Prostate gland (tissue), 2 donors: ENCODE data around the gene CRISPLD2. TPM values are rescaled to one million over a fixed set of nuclear protein-coding genes. Genes with fewer than 3 reads are reported as not detected.
"Not testable (repeated sequence)": the region's sequence is repeated elsewhere in the genome, so short reads cannot be mapped to it uniquely, and the experiment has no call there.

Experiments
- DNase-seq: peaks from one replicate; pipeline ENCODE4 v3.0.0-alpha.2; 2019; ENCODE audit warnings: low spot score
- H3K27ac ChIP-seq, 2 donors: fragments of 200-600 bp; sonication (generic); 2 replicates each; pipeline ENCODE4 v1.5.1; 2017 to 2019
- H3K27me3 ChIP-seq: fragments of 200-600 bp; sonication (generic); replicated peaks from 2 replicates; pipeline ENCODE4 v1.5.1; 2019; ENCODE audit not compliant: insufficient read depth
- H3K36me3 ChIP-seq, 2 donors: fragments of 200-600 bp; sonication (generic); 1 replicate in 1 of 2; 2 replicates in 1 of 2; pipeline versions ENCODE4 v1.5.1 to v1.8.1; 2017 to 2019
- H3K4me1 ChIP-seq: fragments of 200-600 bp; sonication (generic); replicated peaks from 2 replicates; pipeline ENCODE4 v1.5.1; 2019
- H3K4me3 ChIP-seq, 2 donors: fragments of 200-600 bp; sonication (generic); 2 replicates each; pipeline ENCODE4 v1.5.1; 2017 to 2019
- H3K9me3 ChIP-seq: fragments of 200-600 bp; sonication (generic); 2 replicates; pipeline ENCODE4 v1.5.1; 2017
- POLR2A ChIP-seq: fragments of 450-650 bp; IDR thresholded peaks from one replicate; pipeline ENCODE4 v1.6.1; 2016; ENCODE audit warnings: antibody characterized with exemption, mild to moderate bottlenecking
- POLR2AphosphoS5 ChIP-seq: sonication (generic); formaldehyde crosslinking; IDR thresholded peaks from one replicate; pipeline ENCODE4 v1.6.1; 2017; ENCODE audit warnings: antibody characterized with exemption
- WGBS: methylation state at CpG from one replicate; pipeline ENCODE4 v1.1.5; 2018; 5-methylcytosine and 5-hydroxymethylcytosine counted together
- intact Hi-C: fragments of 100-400 bp; cut with DNase I; formaldehyde crosslinking; loops from one replicate; pipeline ENCODE4 v1.14.2; 2022
- total RNA-seq, 2 donors: library from RNA; depleted of rRNA; stranded (reverse); fragments of >200 nt; gene quantifications; one replicate each; pipeline ENCODE4 v1.1.0, GENCODE V29; 2016
- TF ChIP-seq, protein P1 (sequence below), 4 experiments: fragments of 200-600 bp in 2 of 4; fragments of 450-650 bp in 2 of 4; sonication (generic) in 2 of 4; IDR thresholded peaks; 1 replicate in 3 of 4; 2 replicates in 1 of 4; pipeline ENCODE4 v1.5.1; 2016 to 2019; ENCODE audit warnings: antibody characterized with exemption in 4 of 4, mild to moderate bottlenecking in 2 of 4, moderate library complexity in 2 of 4

CRISPLD2 gene
- total RNA-seq, 2 donors from 2014 or later = 186 to 226 TPM

DNA sequence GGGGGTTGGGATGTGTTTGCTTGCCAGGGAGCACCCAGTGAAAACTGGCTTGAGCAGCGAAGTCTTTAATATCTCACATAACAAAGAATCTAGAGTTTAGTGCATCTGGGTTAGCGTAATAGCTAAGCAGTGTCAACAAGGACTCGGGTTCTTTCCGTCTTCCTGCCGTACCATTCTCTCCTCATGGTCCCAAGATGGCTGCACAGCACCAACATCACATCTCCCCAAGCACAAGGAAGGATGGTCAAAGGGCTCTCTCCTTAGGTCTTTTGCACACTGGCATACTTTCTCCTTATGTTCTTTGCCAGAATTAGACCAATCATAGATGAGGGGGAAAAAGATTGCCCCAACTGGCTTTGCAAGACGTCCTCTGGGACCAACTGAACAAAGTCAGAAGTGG is 30.9 kb downstream of the CRISPLD2 start:
- H3K27ac ChIP-seq = no peak overlapping the region
- TF ChIP-seq POLR2AphosphoS5 (no peak), POLR2A (no peak)
- TF ChIP-seq, protein P1, sequence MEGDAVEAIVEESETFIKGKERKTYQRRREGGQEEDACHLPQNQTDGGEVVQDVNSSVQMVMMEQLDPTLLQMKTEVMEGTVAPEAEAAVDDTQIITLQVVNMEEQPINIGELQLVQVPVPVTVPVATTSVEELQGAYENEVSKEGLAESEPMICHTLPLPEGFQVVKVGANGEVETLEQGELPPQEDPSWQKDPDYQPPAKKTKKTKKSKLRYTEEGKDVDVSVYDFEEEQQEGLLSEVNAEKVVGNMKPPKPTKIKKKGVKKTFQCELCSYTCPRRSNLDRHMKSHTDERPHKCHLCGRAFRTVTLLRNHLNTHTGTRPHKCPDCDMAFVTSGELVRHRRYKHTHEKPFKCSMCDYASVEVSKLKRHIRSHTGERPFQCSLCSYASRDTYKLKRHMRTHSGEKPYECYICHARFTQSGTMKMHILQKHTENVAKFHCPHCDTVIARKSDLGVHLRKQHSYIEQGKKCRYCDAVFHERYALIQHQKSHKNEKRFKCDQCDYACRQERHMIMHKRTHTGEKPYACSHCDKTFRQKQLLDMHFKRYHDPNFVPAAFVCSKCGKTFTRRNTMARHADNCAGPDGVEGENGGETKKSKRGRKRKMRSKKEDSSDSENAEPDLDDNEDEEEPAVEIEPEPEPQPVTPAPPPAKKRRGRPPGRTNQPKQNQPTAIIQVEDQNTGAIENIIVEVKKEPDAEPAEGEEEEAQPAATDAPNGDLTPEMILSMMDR (IDR thresholded peaks at IDR 0.05) = no peak
- intact Hi-C loops = no loop called here

GRCh38 chr16:84851192-84852127 is 31.7 kb downstream of the CRISPLD2 start:
- no peaks in the 10 kb centered on the region for H3K9me3 ChIP-seq
- no peak overlapping the region for H3K27ac ChIP-seq
- TF ChIP-seq, protein P1 (IDR thresholded peaks at IDR 0.05) = no peak
- TF ChIP-seq POLR2A (no peak), POLR2AphosphoS5 (no peak)
- H3K4me1 ChIP-seq = no peaks in the 10 kb centered on the region
- DNase-seq = no peak
- intact Hi-C loops = no loop called here
- peaks cover 0 to 16% of the 10 kb centered on the region in 2 donors for H3K36me3 ChIP-seq
- WGBS = 68% methylated on average over 18 of the region's 18 CpGs
- H3K4me3 ChIP-seq = no peak overlapping the region
- no peaks in the 10 kb centered on the region for H3K27me3 ChIP-seq

More for the DNA sequence above, 30.9 kb downstream of the CRISPLD2 start:
- 92% methylated on average over 6 of the region's 6 CpGs for WGBS
- Histone ChIP-seq H3K4me3 (no peak overlapping the region), H3K36me3 (peaks cover 0 to 18% of the 10 kb centered on the region in 2 donors), H3K27me3 (no peaks in the 10 kb centered on the region), H3K4me1 (no peaks in the 10 kb centered on the region), H3K9me3 (no peaks in the 10 kb centered on the region)
- DNase-seq = no peak

DNA sequence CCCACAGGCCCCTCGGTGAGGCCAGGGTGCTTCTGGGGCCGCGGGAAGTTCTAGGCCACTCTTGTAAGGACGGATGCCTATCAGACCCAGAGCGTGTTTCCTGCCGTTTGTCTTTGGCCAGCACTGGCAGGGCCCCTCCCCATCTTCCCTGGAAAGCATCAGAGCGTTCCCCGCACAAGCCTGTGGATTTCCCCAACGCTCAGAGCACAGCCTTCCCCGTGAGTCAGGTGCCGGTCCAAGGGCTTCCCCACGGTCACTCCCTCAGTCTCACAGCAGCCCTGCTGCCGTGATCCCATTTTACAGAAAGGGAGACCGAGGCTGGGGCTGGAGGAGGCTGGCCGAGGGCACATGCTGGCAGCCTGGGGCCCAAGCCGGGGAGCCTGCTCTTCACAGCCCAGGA is 33.7 kb downstream of the CRISPLD2 start:
- Histone ChIP-seq H3K4me1 (no peaks in the 10 kb centered on the region), H3K27ac (no peak overlapping the region)
- no peak for TF ChIP-seq POLR2A
- TF ChIP-seq POLR2AphosphoS5 = no peak
- TF ChIP-seq, protein P1 (IDR thresholded peaks at IDR 0.05) = no peak

GRCh38 chr16:84854759-84855158 is 35.0 kb downstream of the CRISPLD2 start:
- no peak overlapping the region for H3K27ac ChIP-seq

More for the DNA sequence above, 33.7 kb downstream of the CRISPLD2 start:
- DNase-seq = no peak
- WGBS = 81% methylated on average over 14 of the region's 16 CpGs
- Histone ChIP-seq H3K36me3 (peaks cover 0 to 15% of the 10 kb centered on the region in 2 donors), H3K4me3 (no peak overlapping the region), H3K27me3 (no peaks in the 10 kb centered on the region), H3K9me3 (no peaks in the 10 kb centered on the region)
- intact Hi-C loops = no loop called here

GRCh38 chr16:84855435-84856202 is 35.8 kb downstream of the CRISPLD2 start:
- H3K4me1 ChIP-seq, DNase-seq, intact Hi-C loops, H3K9me3 ChIP-seq, H3K27me3 ChIP-seq, H3K27ac ChIP-seq, H3K4me3 ChIP-seq: not testable (repeated sequence)
- 80% methylated on average over 4 of the region's 4 CpGs for WGBS
- peaks cover 0 to 25% of the 10 kb centered on the region in 2 donors for H3K36me3 ChIP-seq

More at GRCh38 chr16:84854759-84855158, 35.0 kb downstream of the CRISPLD2 start:
- Histone ChIP-seq H3K27me3 (no peaks in the 10 kb centered on the region), H3K4me1 (no peaks in the 10 kb centered on the region), H3K9me3 (no peaks in the 10 kb centered on the region), H3K36me3 (peaks cover 0 to 20% of the 10 kb centered on the region in 2 donors), H3K4me3 (no peak overlapping the region)
- TF ChIP-seq, protein P1 (IDR thresholded peaks at IDR 0.05) = no peak
- no peak for TF ChIP-seq POLR2AphosphoS5
- TF ChIP-seq POLR2A = no peak
- intact Hi-C loops = no loop called here
- DNase-seq = no peak
- 88% methylated on average over 11 of the region's 11 CpGs for WGBS

DNA sequence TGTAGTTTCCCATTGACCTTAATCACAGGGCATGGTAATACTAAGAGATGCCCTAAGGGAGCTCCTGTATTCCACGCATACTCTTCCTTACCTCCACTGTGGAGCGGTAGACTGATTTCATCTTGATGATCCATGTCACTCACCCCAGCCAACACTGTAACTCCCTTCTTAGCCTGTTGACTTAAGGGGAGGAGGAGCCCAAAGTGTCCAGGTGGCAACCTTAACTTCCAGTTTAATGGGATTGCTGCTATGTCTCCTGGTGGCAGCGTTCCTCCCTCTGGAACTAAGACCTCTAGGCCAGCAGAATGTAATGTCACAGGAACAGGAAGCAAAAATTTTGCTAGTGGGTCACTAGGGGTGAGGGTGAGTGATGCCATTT is 36.4 kb downstream of the CRISPLD2 start:
- H3K36me3 ChIP-seq = peaks cover 0 to 19% of the 10 kb centered on the region in 2 donors
- H3K4me1 ChIP-seq, intact Hi-C loops, H3K4me3 ChIP-seq, H3K27me3 ChIP-seq, H3K9me3 ChIP-seq, H3K27ac ChIP-seq: not testable (repeated sequence)
- DNase-seq = peak; percentile 29
- 77% methylated on average over 3 of the region's 3 CpGs for WGBS

GRCh38 chr16:84856811-84857210 is 37.0 kb downstream of the CRISPLD2 start:
- H3K4me3 ChIP-seq, H3K4me1 ChIP-seq, H3K27me3 ChIP-seq, H3K27ac ChIP-seq, DNase-seq, intact Hi-C loops, H3K9me3 ChIP-seq: not testable (repeated sequence)
- peaks cover 0 to 16% of the 10 kb centered on the region in 2 donors for H3K36me3 ChIP-seq
- 81% methylated on average over 5 of the region's 5 CpGs for WGBS
